HG02938 (cell line): ENCODE results near the gene NIPA2.

Source experiments
- ATAC-seq: cut with Tn5 transposase; IDR thresholded peaks from one replicate; pipeline ENCODE4 v1.9.1; 2021; ENCODE audit warnings: mild to moderate bottlenecking, moderate library complexity; ENCODE audit not compliant: unreplicated experiment

The NIPA2 gene

DNA sequence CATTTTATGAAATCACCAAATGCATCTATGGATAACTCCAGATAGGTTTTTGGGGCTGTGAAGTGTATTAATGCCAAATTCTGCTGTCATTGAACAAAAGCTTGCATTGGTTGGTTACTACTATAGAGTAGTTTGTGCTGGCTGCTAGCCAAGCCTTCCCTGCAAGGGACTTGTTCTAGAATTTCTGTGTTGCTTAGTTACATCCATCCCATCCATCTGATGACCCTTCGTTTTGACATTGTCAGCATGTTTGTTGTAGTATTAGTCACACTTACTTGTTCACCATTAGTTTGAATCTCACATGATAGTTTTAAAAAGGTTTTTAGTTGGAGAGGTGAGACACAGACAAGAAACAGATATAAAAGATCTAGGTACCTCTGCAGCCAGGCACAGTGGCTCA, 7.0 kb upstream of the NIPA2 start:
- no peak for ATAC-seq

DNA sequence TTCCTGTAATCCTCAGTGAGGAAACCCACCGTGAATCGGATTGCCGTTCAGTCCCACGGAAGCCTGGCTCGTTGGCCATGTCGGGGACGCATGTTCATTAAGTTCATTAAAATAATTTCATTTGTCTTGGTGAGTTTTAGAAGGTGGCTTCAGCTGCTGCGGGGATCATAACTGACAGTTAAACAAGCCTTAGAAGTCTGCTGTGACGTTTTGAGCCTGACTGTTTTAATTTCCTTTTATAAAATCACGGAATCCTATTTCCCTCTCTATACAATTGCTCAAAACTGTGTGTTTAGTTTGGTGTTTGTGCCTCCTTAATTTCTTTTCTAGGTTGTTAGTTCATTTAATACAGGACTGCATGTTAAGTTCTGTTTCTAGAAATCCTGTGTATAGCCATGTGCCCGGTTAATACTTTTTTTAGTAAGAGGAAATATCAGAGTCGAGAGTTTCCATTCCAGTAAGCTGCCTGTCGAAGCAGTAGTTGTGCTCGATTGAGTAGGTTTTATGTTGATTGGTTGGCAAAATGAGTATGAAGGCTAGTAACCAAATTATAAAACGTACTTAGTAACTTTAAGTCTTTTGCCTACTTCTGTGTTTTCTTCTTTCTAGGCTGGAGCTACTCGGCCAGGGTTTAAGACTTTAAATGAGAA, 705 bp downstream of the NIPA2 start:
- ATAC-seq: no peak

DNA sequence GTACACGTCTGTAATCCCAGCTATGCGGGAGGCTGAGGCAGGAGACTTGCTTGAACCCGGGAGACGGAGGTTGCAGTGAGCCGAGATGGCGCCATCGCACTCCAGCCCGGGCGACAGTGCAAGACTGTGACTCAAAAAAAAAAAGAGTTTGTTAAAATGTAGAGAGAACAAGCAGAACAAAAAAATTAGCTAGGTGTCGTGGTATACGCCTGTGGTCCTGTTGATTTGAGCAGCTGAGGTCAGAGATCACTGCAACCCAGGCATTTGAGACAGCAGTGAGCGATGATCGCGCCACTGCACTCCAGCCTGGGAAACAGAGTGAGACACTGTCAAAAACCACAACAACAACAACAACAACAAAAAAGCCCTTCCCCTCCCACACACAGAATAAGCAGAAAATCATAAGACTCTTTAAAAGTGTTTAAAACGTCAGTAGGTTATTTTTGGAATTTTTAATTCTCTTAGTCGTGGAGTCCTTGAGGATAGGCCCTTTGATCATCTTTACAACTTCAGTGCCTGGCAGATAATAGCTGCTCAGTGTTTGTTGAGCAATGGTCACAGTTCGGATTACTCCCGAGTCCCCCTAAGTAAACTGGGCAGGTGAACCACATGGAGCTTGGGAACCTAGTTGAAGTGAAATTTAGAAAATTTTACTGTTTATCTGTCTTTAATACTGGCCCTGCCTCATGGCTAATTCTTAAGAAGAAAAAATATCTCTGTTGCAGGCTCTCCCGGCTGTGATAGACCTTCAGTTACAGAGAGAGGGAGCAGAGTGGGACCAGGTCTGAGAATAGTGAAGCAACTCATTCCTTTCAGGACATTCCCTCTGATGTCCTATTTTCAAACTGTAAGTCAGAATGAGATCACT, 6.2 kb downstream of the NIPA2 start:
- no peak for ATAC-seq

DNA sequence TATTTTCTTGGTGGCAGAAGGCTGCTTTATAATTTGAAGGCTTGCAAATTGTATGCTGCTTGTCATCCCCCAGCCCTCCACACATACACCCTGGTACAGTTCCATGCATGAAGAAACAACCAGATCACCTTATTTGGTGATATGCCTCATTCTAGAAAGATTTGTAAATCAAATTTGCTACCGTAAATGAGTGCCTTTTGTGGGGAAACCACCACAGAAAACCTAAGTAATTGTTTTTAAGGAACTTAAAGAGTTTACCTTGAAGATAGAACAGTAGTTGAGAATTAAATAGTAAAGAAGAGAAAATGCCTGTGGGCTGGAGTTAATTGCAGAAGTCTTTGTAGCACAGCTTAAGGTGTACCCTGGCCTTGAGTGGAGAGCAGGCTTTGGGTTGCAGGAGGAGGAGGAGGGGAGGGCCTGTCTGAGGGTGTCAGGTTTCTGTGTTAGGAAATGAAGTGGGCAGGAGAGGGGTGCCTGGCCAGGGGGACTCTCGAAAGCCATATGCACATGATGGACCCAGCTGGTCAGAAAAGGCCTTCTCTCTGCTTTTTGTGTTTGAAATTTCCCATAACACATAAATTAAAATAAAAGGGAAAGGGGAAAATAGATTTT, 6.9 kb downstream of the NIPA2 start:
- no peak for ATAC-seq

DNA sequence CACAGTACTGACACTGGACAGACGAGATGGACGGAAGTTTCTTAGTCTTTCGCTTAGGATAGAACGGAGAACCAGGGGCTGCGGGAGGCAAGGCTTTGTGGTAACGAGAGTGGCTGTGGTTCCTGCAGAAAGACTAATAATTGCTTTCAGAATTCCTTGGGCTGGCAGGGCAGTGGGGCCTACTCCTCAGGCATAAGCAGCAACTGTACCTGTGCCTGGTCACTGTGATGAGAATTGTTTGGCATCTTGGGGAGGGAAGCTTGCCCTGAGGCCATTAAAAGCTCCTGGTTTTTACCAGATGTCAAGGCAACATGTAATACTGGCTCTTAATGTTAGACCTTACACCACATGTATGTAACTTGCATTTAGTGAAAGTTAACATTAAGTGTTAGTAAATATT, 7.6 kb downstream of the NIPA2 start:
- ATAC-seq: no peak

DNA sequence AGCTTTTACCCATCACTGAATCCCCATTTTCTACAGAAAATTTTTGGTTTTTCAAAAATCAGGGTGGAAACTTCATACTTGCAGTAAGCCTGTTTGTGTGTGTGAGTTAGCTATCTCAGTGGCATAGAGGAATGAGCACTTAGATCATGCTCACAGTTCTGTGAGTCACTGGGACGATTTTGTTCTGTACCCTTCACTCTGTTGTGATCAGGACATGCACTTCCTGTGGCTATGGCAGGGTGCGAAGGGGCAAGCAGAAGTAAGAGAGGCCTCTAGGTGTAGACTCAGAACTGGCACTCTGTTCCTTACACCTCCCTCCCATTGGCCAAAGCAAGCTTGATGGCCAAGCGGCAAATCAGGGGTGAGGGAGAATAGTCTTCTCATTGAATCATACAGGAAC, 11.6 kb downstream of the NIPA2 start:
- no peak for ATAC-seq

DNA sequence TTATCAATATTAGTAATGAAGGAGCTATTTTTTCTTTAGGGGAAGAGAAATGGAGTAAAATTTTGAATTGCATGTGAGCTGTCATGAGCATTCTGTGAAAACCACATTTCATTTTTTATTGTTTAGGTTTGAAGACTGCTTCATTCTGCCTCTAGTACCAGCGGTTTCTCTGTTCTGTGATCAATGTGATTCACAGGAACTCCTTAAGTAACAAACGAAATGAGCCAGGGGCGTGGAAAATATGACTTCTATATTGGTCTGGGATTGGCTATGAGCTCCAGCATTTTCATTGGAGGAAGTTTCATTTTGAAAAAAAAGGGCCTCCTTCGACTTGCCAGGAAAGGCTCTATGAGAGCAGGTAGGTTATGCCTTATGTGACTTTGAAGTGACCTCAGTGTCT, 13.0 kb downstream of the NIPA2 start:
- no peak for ATAC-seq

DNA sequence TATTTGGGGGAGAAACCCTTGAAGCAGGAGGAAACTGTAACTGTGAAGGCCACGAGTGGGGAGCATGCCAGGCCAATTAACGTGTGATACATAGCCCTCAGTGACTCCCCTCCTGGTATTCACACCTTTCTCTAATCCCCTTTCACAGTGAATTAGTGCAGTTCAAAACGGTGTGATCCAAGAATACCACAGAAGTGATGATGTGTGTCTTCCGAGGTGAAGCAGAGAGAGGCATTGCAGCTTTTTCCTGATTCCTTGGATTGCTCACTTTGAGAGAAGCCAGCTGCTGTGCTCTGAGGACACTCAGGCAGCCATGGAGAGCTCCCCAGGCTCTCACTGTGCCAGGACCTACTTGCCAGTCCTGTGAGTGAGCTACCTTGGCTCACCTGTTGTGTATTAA, 17.3 kb downstream of the NIPA2 start:
- ATAC-seq: no peak

DNA sequence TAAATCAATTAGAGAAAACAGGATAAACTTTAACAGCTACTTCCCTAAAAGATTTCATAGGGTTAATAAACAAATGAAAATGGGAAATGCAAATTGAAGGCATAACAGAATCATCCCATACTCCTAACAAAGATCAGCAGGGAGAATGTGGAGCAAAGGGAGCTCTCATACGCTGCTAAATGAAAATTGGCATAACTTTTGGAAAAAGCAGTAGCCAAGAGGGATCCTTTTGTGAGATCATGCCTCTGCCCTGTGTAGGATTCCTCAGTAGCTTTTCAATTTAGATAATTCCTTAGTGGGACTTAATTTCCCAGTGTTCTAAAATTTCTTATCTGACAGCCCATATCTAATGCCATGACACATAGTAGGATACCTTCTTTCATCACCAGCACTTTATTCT, 18.2 kb downstream of the NIPA2 start:
- no peak for ATAC-seq

DNA sequence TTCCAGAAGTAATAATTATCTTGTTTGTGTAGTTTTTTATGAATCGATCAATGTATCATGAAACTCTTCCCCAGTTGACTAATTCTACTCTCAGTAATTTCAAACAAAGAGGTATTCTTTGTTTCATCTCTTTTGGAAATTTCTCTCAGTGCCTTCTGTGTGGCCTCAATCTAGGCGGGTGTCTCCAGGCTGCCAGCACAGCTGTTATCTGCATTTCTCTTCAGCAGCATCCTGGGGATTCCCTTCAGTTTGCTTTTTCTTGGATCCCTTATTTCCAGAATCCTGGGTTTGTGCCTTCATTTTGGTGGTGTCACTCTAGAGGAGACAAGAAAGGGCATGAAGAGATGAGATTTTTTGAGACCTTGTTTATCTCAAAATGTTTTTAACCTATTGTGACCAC, 22.7 kb downstream of the NIPA2 start:
- ATAC-seq: no peak

DNA sequence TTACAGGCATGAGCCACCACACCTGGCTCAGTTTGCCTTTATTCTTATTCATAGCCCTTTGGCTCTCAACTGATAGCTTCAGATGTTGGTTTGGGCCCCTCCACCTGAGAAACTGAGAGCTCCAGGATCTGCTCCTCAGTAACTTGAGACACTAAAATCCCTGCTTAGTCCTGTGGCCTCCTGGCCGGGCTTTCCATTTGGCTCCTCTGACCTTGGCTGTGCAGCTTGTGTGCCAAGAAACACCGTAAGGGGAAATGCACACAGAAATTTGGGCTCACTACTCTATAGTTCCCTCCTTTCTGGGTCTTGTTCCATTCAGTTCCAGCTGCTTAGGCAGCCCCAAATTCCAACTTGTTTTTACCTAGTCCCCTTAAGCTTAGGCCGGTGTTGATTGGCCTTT, 24.9 kb downstream of the NIPA2 start:
- ATAC-seq: no peak

DNA sequence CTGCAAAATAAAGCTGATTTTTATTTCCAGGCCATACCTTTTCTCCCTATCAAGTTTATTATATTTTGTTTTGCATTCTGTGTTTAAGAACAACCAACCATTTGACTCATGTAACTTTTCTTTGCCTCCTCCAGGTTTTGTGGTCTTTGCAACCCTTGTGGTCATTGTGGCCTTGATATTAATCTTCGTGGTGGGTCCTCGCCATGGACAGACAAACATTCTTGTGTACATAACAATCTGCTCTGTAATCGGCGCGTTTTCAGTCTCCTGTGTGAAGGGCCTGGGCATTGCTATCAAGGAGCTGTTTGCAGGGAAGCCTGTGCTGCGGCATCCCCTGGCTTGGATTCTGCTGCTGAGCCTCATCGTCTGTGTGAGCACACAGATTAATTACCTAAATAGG, 27.6 kb downstream of the NIPA2 start:
- ATAC-seq: no peak

DNA sequence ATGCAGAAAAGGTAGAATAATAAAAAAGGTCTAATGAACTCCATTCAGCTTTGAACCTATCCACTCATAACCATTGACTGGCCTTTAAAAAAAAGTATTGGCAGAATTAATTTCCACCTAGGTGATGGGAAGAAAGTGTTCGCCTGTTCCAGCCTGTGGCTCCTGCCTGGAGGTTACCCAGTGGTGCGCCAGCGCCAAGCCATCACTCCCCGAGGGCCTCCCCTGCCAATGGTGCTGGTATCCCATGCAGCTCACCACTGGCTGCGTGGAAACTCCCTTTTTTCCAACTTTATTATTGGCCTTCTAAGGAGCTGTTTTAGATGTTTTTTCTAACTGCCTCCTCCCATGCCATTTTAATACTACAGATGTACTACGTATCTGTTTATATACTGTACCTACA, 29.4 kb downstream of the NIPA2 start:
- ATAC-seq: no peak

DNA sequence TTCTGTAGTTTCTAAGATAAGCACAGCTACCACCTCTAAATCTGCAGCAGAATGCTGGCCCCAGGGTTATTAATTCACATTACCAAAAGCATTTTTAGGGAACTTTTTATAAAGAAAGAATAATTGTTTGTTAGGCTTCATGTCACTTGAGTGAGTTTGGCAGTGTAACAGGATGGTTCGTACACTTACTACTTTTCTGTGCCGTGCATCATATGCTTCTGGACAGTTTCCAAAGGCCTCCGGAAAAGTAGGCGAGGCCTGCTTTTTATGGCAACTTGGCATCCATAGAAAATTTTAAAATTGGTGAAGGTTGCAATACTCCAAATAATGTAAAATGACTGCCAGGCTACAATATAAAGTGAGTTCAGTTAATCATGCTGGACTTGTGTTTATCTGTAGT, 30.0 kb downstream of the NIPA2 start:
- ATAC-seq: no peak

DNA sequence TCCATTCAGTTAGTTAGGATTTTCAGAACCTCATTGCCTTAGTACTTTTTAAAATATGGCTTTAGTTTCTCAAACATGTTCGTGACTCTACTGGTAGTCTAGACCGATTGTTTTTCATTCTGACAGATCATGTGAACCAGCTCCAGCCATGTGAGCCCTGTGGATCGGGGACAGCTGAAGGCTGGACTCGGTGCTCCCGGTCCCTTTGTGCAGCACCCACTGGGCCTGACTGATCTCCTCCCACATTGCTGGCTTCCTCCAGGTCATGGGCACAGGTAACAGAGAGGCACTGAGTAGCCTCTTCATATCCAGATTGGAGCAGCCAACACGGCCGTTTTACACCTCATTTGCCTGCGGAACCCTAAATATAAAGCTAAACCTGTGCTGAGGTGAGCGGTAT, 30.5 kb downstream of the NIPA2 start:
- ATAC-seq: no peak

DNA sequence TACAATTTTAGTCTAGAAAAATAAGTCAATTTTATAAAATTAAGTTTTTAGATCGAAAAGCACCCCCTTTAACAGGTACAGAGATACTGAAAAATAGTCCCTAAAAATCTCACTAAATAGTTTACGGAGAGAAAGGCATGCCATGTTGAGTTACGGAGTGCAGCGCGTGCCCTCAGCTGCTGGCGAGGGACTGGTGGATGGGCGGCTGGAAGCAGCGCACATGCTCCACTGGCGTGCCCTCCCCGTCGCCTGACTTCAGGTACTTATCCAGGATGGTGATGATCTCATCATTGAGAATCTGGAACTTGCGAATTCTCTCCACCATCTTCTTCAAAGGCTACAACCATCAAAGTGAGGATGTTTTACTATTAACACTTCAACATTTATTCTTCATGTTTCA, 31.4 kb downstream of the NIPA2 start:
- no peak for ATAC-seq

DNA sequence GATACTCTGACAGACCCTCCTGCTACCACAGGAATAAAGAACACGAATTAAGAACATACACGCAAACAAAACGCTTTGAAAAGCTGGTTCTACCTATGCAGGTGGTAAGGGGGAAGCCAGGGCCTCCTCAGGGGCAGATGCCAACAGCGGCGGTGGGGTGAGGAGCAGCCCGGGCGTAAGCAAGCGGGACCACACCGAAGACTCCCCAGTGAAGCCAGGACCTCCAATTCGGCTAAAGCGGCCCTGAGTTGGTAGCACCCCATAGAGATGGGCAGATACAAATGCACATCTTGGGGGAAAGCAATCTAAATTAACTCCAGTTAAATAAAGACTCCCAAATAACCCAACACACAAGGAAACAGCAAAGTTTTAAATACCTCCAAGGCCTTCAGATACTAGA, 32.4 kb downstream of the NIPA2 start:
- no peak for ATAC-seq

DNA sequence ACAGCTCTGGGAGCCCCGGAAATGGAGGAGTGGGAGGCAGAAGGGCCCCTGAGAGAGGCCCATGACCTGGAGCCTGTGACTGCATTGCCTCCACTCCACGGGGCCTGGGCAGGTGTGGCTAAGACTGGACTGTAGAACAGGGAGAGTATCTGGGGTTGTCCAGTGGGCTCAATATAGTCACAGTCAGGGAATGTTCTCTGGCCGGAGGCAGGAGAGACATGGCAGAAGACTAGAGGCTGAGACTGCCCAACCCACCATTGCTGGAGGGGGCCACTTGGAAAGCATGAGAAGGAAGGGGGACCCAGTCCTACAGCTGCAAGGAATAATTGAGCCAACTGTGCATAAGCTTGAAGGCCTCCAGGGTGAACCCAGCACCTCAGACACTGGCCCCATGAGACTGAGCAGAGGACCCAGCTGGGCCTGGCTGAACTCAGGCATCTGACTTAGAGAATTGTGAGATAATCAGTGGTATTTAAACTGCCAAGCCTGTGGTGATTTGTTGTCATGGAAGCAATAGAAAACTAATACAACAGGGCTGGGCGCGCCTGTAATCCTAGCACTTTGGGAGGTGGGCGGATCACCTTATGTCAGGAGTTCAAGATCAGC, 33.1 kb downstream of the NIPA2 start:
- no peak for ATAC-seq

DNA sequence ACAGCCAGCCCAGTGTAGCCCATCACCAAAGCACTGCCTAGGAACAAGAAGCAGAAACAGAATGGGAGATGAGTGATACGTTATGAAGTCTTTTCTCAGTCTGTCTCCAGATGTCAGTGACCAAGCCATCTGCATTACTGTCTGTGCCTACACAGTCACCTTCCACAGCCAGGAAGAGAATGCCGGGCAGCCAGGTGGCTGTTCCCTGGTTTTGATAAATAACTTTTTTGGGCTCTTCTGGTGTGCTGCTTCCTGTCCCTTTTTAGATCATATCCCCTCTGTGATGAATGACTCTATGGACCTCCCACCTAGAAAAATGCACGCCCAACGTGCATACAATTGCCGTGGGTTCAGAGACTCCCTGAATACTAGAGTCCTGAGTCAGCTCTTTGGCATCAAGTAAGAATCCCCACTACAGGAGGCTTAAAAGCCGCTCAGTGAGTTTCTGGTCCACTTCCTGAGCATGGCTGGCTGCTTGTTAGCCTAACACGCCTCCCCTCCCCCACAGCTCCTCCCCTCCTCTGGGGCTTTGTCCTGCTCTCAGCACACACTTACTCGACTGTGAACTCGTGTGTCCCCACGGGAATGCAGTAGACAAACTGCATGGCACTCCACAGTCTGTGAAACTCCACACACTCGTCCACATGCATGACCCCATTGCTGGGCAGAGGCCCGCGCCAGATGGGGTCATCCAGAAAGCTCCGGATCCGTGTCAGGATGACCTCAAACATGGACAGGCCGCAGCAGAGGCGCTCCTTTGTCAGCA, 34.7 kb downstream of the NIPA2 start:
- ATAC-seq: no peak

DNA sequence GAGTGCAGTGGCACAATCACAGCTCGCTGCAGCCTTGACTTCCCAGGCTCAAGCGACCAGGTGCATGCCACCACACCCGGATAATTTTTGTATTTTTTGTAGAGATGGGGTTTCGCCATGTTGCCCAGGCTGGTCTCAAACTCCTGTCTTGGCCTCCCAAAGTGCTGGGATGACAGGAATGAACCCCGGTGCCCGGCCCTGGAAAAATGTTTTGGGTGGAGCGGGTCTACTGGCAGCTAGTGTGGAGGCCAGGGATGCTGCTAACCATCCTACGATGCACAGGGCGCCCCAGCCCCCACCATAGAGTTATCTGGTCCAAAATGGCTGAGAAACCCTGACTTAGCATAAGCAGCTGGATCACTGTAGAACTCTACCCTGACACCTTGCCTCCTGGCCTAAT, 35.4 kb downstream of the NIPA2 start:
- ATAC-seq: no peak

DNA sequence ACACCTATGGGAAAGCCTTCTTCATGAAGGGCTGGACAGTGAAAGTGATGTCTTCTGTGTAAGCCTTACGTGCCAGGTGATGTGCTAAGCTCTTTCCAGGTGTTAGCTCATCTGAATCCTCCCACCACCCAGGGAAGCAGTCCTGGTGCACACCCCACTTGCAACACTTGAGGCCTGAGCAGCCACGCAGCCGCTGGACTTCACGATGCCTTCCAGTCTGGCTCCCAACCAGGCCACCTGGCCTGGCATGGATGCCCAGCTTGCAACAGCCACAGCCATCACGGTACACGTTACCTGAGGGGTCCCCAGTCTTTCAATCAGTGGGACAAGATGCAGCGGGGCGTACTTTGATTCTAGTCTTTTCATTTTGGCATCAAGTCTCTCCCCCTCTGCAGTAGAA, 35.8 kb downstream of the NIPA2 start:
- ATAC-seq: no peak
